Activated CD8-positive, alpha-beta memory T cell treated with anti-CD3 and anti-CD28 coated beads for 36 hours (primary cell): Measurements from ENCODE around the gene KATNB1. TPM values are rescaled to one million over a fixed set of nuclear protein-coding genes. Genes with fewer than 3 reads are reported as not detected.

Experiments
- CTCF ChIA-PET: fragments of 350-600 bp; sonication (Branson Sonifier 250); formaldehyde crosslinking; loops from one replicate; lab custom pipeline; 2021; ENCODE audit warnings: antibody characterized with exemption; lab: Charles Lee
- POLR2A ChIA-PET: fragments of 350-600 bp; sonication (Branson Sonifier 250); formaldehyde crosslinking; loops from one replicate; lab custom pipeline; 2021; ENCODE audit warnings: antibody characterized with exemption; lab: Charles Lee
- total RNA-seq, 2 experiments: library from RNA; stranded (reverse); gene quantifications; one replicate each; pipeline ENCODE4 v1.2.3, GENCODE V29; 2021

The KATNB1 gene
- total RNA-seq, 2 experiments from 2014 or later = 58.6 to 64.3 TPM

GRCh38 chr16:57804111-57804837 lies 68.7 kb downstream of the KATNB1 start:
- ChIA-PET POLR2A (interaction anchor here (1.1 kb wide), 1 partner anchor 12 kb away, joined by 4 read pairs; no protein-coding TSS in a partner anchor), CTCF (interaction anchor here (0.7 to 0.8 kb wide), 2 partner anchors 46 to 174 kb away, joined by 3 read pairs; no protein-coding TSS in a partner anchor)

- POLR2A ChIA-PET = no interaction called here
Measured at GRCh38 chr16:57805176-57805575, 69.6 kb downstream of the KATNB1 start.

More at GRCh38 chr16:57805176-57805575, 69.6 kb downstream of the KATNB1 start:
- CTCF ChIA-PET = no interaction called here

Other genes with a start within 250 kb of the KATNB1 start
- gene DOK4, start 249.3 kb upstream of the KATNB1 start, total RNA-seq = 1 to 10 TPM; 4.9 to 5.8 TPM
- gene CCDC102A, start 199.2 kb upstream of the KATNB1 start, total RNA-seq = 10 to 100 TPM; 17.2 to 18.5 TPM
- 10 to 100 TPM; 29.1 to 30.6 TPM for gene ADGRG5, start 193.1 kb upstream of the KATNB1 start, total RNA-seq
- gene ADGRG1, start 107.1 kb upstream of the KATNB1 start, total RNA-seq = 10 to 100 TPM; 21.0 to 23.0 TPM
- not detected for gene ADGRG3, start 67.5 kb upstream of the KATNB1 start, total RNA-seq
- gene DRC7, start 41.0 kb upstream of the KATNB1 start, total RNA-seq = not detected
- gene KIFC3, start 66.7 kb downstream of the KATNB1 start, total RNA-seq = 1 to 10 TPM; 3.0 to 3.1 TPM
- not detected for gene CNGB1, start 235.4 kb downstream of the KATNB1 start, total RNA-seq